Measurements from ENCODE around the gene CREM. TPM values are rescaled to one million over a fixed set of nuclear protein-coding genes. Genes with fewer than 3 reads are reported as not detected.

CREM gene
- total RNA-seq, 1 experiment from 2014 or later: 21.4 TPM

GRCh38 chr10:35083242-35083641 is 43.4 kb upstream of the CREM start:
- H3K79me2 ChIP-seq (ENCODE audit: insufficient read depth, low read length): peaks cover 90% of the 10 kb centered on the region
- H3K9ac ChIP-seq (ENCODE audit: low read length): no peak overlapping the region
- no peak overlapping the region for H2AFZ ChIP-seq (ENCODE audit: low read depth, low read length, poor library complexity, severe bottlenecking)
- intact Hi-C loops (cut with micrococcal nuclease): no loop called here
- no peak overlapping the region for H3K4me2 ChIP-seq (ENCODE audit: low read length)
- ChIA-PET CTCF (no interaction called here), RAD21 (ENCODE audit: low non-redundant PET in 1 of 2, low total read pairs in 2 of 2, uncharacterized antibody in 2 of 2, unreplicated experiment in 2 of 2) (no interaction called here), POLR2A (no interaction called here)
- no peak overlapping the region for H3K4me3 ChIP-seq (replicated peaks in 1 of 2; ENCODE audit: low read depth in 1 of 2, low read length in 2 of 2)
- ATAC-seq (no peak), DNase-seq (ENCODE audit: low read depth, low spot score) (no peak)
- H3K9me3 ChIP-seq (ENCODE audit: control insufficient read depth in 1 of 2, insufficient read depth in 1 of 2, low read depth in 1 of 2, low read length in 2 of 2): no peaks in the 10 kb centered on the region
- H3K9me2 ChIP-seq (ENCODE audit: insufficient read depth): no peaks in the 10 kb centered on the region
- H3K27me3 ChIP-seq (ENCODE audit: insufficient read depth, low read length): no peaks in the 10 kb centered on the region
- TF ChIP-seq JUND (IDR thresholded peaks at IDR 0.05) (no peak), CEBPB (IDR thresholded peaks at IDR 0.05; ENCODE audit: low read depth) (no peak), SP1 (IDR thresholded peaks at IDR 0.05; ENCODE audit: low read depth) (no peak), SIN3A (IDR thresholded peaks at IDR 0.05; ENCODE audit: low read depth) (no peak), SRF (IDR thresholded peaks at IDR 0.05; ENCODE audit: low read depth) (no peak), ATF3 (IDR thresholded peaks at IDR 0.05) (no peak), MAX (IDR thresholded peaks at IDR 0.05) (no peak), ZNF274 (IDR thresholded peaks at IDR 0.05; ENCODE audit: low read depth, low read length) (no peak), ZBTB33 (IDR thresholded peaks at IDR 0.05; ENCODE audit: extremely low read depth, insufficient replicate concordance, low read length) (no peak), POLR2A (IDR thresholded peaks at IDR 0.05; ENCODE audit: borderline replicate concordance, extremely low read depth, insufficient read depth, insufficient read length) (no peak), REST (IDR thresholded peaks at IDR 0.05; ENCODE audit: low read depth) (no peak), ELF1 (IDR thresholded peaks at IDR 0.05; ENCODE audit: borderline replicate concordance, low read depth) (no peak), CTCF (IDR thresholded peaks at IDR 0.05 in 2 of 3, conservative IDR thresholded peaks at IDR 0.05 in 1 of 3; ENCODE audit: borderline replicate concordance in 1 of 3, insufficient read depth in 1 of 3, low read depth in 2 of 3, low read length in 2 of 3) (no peak), ZFX (IDR thresholded peaks at IDR 0.05) (no peak), RAD21 (IDR thresholded peaks at IDR 0.05; ENCODE audit: low read depth) (no peak)
- H3K36me3 ChIP-seq (ENCODE audit: control insufficient read depth in 1 of 2, insufficient read depth in 2 of 2, low read length in 2 of 2): no peaks in the 10 kb centered on the region
- H4K20me1 ChIP-seq (ENCODE audit: insufficient read depth): no peaks in the 10 kb centered on the region
- H3K4me1 ChIP-seq (ENCODE audit: control insufficient read depth in 1 of 2, insufficient read depth in 2 of 2, low read length in 2 of 2): peaks cover 2 to 10% of the 10 kb centered on the region in 2 experiments; a peak in 1 of 4 replicates
- BruUV-seq (replicated peaks): no TSS peak
- H3K27ac ChIP-seq (ENCODE audit: low read depth, low read length): no peak overlapping the region

All from HCT116 (cell line).